Measurements from ENCODE around the gene PLG. TPM values are rescaled to one million over a fixed set of nuclear protein-coding genes. Genes with fewer than 3 reads are reported as not detected.

PLG gene
- total RNA-seq, 1 donor from 2014 or later, result 1.9 TPM

DNA sequence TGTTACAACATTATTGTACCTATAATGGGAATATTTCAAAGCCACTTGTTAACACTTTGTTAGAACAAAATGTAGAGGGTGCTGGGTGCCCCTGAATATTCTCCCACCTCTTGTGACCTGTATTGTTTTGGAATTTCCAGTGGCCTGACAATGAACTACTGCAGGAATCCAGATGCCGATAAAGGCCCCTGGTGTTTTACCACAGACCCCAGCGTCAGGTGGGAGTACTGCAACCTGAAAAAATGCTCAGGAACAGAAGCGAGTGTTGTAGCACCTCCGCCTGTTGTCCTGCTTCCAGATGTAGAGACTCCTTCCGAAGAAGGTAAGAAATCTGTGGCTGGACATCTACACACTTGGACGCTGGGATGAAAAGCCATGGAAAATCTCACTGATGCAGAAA, 28.9 kb downstream of the PLG start:
- H3K27ac Mint-ChIP-seq, result no peak overlapping the region
- no peaks in the 10 kb centered on the region for H3K27me3 Mint-ChIP-seq
- peaks cover 3% of the 10 kb centered on the region for H3K9me3 Mint-ChIP-seq (ENCODE audit: low read depth)
- H3K4me1 Mint-ChIP-seq (ENCODE audit: low read depth), result no peaks in the 10 kb centered on the region
- H3K36me3 Mint-ChIP-seq (ENCODE audit: insufficient read depth), result peaks cover 1% of the 10 kb centered on the region
- H3K4me3 Mint-ChIP-seq (ENCODE audit: low read depth), result no peak overlapping the region
- DNase-seq (ENCODE audit: low spot score, unreplicated experiment), result no peak
- TF ChIP-seq, protein P1, sequence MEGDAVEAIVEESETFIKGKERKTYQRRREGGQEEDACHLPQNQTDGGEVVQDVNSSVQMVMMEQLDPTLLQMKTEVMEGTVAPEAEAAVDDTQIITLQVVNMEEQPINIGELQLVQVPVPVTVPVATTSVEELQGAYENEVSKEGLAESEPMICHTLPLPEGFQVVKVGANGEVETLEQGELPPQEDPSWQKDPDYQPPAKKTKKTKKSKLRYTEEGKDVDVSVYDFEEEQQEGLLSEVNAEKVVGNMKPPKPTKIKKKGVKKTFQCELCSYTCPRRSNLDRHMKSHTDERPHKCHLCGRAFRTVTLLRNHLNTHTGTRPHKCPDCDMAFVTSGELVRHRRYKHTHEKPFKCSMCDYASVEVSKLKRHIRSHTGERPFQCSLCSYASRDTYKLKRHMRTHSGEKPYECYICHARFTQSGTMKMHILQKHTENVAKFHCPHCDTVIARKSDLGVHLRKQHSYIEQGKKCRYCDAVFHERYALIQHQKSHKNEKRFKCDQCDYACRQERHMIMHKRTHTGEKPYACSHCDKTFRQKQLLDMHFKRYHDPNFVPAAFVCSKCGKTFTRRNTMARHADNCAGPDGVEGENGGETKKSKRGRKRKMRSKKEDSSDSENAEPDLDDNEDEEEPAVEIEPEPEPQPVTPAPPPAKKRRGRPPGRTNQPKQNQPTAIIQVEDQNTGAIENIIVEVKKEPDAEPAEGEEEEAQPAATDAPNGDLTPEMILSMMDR (IDR thresholded peaks at IDR 0.05; ENCODE audit: unreplicated experiment), result peak; percentile 55

DNA sequence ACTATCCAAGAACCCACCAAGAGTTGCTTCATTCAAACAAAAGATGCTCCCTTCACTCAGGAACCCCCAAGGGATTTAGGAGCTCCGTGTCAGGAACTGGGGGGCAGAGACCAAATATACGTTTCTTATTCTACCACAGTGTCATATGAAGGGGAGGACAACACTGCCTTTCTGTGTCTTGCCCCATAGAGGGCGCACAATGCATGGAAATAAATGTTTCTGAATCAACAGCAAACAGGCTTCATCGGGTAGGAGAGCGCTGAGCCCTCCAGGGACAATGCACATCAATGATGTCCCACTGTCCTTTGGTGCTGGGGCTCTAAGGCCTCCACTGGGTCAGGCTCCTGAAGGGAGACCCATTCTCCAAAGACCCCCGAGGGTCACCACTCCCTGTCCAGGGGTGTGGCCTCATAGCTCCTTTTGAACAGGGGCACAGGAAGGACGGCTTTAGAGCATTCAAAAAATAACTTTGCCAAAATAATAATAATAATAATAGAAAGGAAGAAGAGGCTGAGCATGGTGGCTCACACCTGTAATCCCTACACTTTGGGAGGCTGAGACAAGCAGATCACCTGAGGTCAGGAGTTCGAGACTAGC, 31.1 kb downstream of the PLG start:
- Mint-ChIP-seq H3K36me3 (ENCODE audit: insufficient read depth) (no peaks in the 10 kb centered on the region), H3K27me3 (no peaks in the 10 kb centered on the region), H3K4me1 (ENCODE audit: low read depth) (no peaks in the 10 kb centered on the region), H3K9me3 (ENCODE audit: low read depth) (no peaks in the 10 kb centered on the region), H3K4me3 (ENCODE audit: low read depth) (no peak overlapping the region), H3K27ac (no peak overlapping the region)
- TF ChIP-seq, protein P1 (IDR thresholded peaks at IDR 0.05; ENCODE audit: unreplicated experiment), result peak; percentile 78
- peak; percentile 34 for DNase-seq (ENCODE audit: low spot score, unreplicated experiment)

DNA sequence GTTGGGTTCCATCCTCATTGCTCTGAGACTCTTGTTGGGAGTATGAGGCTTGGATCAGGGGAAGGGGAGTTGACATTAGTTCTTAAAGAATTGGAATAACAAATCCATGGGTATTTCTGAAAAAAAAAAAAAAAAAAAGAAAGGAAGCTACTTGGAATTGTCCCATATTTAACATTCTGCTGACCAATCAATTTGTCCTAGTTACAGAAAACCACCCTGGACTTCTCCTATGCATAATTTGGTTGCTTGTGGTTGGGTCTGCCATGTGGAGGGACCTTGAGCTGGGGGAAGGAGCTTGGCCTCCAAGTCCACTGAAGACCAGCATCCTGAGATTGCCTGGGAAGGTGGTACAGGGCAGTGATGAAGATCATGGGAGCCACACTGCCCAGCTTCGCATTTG, 32.6 kb downstream of the PLG start:
- H3K36me3 Mint-ChIP-seq (ENCODE audit: insufficient read depth), result no peaks in the 10 kb centered on the region
- TF ChIP-seq, protein P1 (IDR thresholded peaks at IDR 0.05; ENCODE audit: unreplicated experiment), result no peak
- no peaks in the 10 kb centered on the region for H3K27me3 Mint-ChIP-seq
- DNase-seq (ENCODE audit: low spot score, unreplicated experiment), result no peak
- no peak overlapping the region for H3K4me3 Mint-ChIP-seq (ENCODE audit: low read depth)
- H3K27ac Mint-ChIP-seq, result no peak overlapping the region
- no peaks in the 10 kb centered on the region for H3K4me1 Mint-ChIP-seq (ENCODE audit: low read depth)
- no peaks in the 10 kb centered on the region for H3K9me3 Mint-ChIP-seq (ENCODE audit: low read depth)

DNA sequence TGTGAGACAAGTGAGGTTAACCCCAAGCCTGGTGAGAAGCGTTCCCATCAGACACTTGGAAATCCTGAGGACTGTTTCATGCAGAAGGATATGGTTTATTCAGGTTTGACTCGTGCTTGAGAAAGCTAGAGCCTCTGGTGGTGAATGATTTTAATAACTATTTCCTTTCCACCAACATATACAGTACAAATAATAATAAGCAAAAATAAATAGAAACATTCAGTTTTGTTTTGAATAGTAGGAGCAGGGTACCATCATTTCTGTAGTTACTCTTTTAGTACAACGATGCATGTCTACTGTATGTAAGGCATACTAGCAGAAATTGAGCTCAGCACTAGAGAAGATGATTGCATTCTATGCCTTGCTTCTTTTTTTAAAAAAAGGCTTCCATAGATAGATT, 33.5 kb downstream of the PLG start:
- Mint-ChIP-seq H3K9me3 (ENCODE audit: low read depth) (no peaks in the 10 kb centered on the region), H3K4me1 (ENCODE audit: low read depth) (no peaks in the 10 kb centered on the region), H3K36me3 (ENCODE audit: insufficient read depth) (no peaks in the 10 kb centered on the region), H3K27ac (no peak overlapping the region), H3K27me3 (no peaks in the 10 kb centered on the region), H3K4me3 (ENCODE audit: low read depth) (no peak overlapping the region)
- no peak for DNase-seq (ENCODE audit: low spot score, unreplicated experiment)
- TF ChIP-seq, protein P1 (IDR thresholded peaks at IDR 0.05; ENCODE audit: unreplicated experiment), result no peak

DNA sequence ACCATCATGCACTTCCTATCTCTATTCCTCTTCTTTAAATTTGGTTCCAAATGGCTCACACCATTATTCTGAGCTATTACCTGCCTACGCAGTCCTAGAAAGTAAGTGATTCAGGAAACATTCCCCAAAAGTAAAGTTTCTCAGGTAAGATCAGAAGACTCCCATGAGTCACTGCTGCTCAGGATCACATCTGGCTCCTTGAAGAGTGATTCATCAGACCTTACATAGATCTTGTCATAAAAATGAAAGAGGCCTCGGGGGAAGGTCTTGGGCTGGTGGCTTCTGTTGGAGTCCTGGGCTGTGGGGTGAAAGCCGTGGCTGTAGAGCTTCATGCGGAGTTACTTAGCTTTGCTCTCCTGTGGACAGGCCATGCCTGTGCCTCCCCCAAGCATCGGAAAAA, 35.9 kb downstream of the PLG start:
- DNase-seq (ENCODE audit: low spot score, unreplicated experiment), result no peak
- TF ChIP-seq, protein P1 (IDR thresholded peaks at IDR 0.05; ENCODE audit: unreplicated experiment), result no peak
- Mint-ChIP-seq H3K4me3 (ENCODE audit: low read depth) (no peak overlapping the region), H3K9me3 (ENCODE audit: low read depth) (peaks cover 11% of the 10 kb centered on the region), H3K27me3 (no peaks in the 10 kb centered on the region), H3K36me3 (ENCODE audit: insufficient read depth) (no peaks in the 10 kb centered on the region), H3K27ac (no peak overlapping the region), H3K4me1 (ENCODE audit: low read depth) (no peaks in the 10 kb centered on the region)

All from progenitor cell of endocrine pancreas (in vitro differentiated cells).